ENCODE data around the gene SERTM2.

SERTM2 gene

DNA sequence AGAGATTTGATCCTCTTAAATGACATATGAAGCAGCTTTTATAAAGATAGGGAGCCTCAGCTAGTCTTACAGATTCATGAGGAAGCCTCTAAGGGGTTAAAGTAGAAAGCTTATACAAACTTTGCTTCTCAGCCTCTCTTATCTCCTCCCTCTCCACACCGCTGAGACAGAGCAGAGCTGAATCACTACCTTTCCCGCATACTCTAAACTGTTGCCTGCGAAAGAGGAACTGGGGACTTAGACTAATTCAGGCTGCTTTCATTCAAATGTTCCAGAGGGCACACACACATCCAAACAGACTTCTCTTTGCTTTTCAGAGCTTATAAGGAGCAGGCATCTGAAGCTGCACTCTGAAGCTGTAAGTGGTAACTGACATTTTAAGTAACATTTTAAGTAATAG is at the start of gene SERTM2:
SERTM2 (plus strand) TSS at position 169 of the 400 bp plus-strand sequence. CDS start 7,213 bp downstream, outside the sequence.
- Mint-ChIP-seq H3K4me1 (no peaks in the 10 kb centered on the region), H3K27me3 (peaks cover 1% of the 10 kb centered on the region), H3K36me3 (no peaks in the 10 kb centered on the region), H3K9me3 (no peaks in the 10 kb centered on the region), H3K4me3 (no peak within 1 kb of the TSS), H3K27ac (no peak within 1 kb of the TSS)

DNA sequence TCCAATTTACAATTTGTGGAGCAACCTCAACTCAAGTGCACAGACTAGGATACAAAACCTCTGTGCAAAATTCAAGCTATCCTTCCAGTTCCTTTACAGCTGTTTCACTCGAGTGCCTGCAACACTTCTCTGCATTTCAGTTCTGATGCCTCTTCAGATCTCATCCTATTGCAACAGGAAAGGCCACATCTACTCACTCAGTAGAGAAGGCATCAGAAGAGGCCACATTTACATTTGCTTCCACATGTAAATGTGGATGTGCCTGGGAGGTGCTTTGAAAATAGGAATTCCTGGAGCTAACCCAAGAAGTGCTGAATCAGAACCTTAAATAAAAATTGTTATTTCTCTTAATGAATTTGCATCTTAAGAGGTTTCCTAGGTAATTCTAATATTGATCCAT is 45.8 kb upstream of the SERTM2 start:
- Mint-ChIP-seq H3K27me3 (peaks cover 1% of the 10 kb centered on the region), H3K27ac (no peak overlapping the region), H3K36me3 (no peaks in the 10 kb centered on the region), H3K4me3 (no peak overlapping the region), H3K9me3 (no peaks in the 10 kb centered on the region), H3K4me1 (no peaks in the 10 kb centered on the region)

DNA sequence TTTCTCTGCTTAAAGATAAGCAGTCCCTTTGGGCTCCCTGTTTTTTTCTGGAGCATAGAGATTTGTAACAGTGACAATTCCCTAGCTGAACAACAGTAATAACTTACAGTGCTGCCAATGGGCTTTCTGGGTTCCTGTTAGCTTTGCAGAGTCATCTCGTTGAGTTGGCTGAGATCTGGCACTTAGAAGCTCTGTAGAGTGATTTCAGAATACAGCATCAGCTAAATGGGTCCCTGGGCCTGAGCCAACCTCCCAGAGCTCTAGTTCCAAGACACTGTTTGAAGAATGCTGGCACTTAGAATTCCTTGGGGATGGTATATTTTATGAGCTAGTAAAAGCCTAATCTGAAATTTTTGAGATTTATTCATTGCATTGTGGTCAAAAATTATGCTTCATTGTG is 43.5 kb upstream of the SERTM2 start:
- no peak overlapping the region for H3K4me3 Mint-ChIP-seq
- H3K9me3 Mint-ChIP-seq = peaks cover 8% of the 10 kb centered on the region
- H3K27ac Mint-ChIP-seq = no peak overlapping the region
- H3K36me3 Mint-ChIP-seq = no peaks in the 10 kb centered on the region
- no peaks in the 10 kb centered on the region for H3K4me1 Mint-ChIP-seq
- H3K27me3 Mint-ChIP-seq = no peaks in the 10 kb centered on the region

DNA sequence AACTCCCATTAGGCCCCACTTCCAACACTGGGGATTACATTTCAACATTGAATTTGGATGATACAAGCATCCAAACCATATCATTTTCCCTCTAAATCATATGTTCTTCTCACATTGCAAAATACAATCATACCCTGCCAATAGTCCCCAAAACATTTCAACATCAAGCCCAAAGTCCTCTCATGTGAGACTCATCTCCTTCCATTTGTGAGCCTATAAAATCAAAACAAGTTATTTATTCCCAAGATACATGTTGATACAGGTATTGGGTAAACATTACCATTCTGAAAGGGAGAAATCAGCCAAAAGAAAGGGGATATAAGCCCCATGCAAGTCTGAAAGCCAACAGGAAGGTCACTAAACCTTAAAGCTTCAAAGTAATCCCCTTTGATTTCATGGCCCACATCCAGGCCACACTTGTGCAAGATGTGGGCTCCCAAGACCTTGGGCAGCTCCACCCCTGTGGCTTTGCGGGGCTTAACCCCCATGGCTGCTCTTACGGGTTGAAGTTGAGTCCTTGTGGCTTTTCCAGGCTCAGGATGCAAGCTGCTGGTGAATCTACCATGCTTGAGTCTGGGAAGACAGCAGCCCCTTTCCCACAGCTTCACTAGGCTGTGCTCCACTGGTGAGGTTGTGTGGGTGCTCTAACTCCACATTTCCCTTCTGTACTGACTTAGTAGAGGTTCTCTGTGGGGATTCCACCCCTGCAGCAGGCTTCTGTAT is 40.6 kb upstream of the SERTM2 start:
- Mint-ChIP-seq H3K9me3 (peaks cover 8% of the 10 kb centered on the region), H3K4me1 (no peaks in the 10 kb centered on the region), H3K4me3 (no peak overlapping the region), H3K27me3 (no peaks in the 10 kb centered on the region), H3K27ac (no peak overlapping the region), H3K36me3 (no peaks in the 10 kb centered on the region)

DNA sequence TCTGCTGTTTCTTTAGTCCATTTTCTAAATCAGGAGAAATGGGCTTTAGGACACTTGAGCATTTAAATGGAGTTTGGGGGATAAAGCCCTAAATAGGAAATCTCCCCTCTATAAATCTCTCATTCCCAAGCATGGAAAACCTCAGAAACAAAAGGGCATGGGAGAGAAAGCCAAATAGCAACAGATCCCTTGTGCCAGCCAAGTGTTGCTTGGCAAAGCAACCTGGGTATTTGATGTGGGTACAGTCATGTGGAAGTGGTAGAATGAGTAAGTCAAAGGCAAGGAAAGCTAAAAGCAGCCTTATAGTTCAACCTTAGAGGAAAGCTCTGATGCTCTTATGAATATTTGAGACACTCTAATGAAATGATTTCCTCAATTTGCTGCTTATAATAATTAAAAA is 29.5 kb upstream of the SERTM2 start:
- no peaks in the 10 kb centered on the region for H3K36me3 Mint-ChIP-seq
- no peaks in the 10 kb centered on the region for H3K27me3 Mint-ChIP-seq

DNA sequence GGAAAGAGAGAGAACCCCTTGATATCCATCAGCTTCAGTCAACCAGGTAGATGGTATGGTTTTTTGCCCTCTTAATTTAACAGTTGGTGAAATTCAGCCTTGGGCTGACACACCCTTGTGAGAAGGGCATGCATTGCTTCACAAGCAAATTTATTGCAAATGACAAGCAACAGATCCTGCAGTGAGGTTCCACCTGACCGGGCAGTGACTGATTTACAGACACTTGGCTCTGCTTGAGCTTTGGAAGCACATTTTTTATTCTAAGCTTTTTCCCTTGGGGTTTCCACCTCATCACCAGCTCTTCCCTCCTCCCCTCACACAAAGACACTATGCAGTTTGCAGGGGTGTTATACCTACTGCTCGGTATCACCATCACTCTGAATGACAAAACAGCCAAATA is 28.3 kb upstream of the SERTM2 start:
- Mint-ChIP-seq H3K9me3 (peaks cover 4% of the 10 kb centered on the region), H3K36me3 (no peaks in the 10 kb centered on the region), H3K4me1 (no peaks in the 10 kb centered on the region), H3K4me3 (no peak overlapping the region), H3K27ac (no peak overlapping the region), H3K27me3 (no peaks in the 10 kb centered on the region)

More for the DNA sequence above, 29.5 kb upstream of the SERTM2 start:
- Mint-ChIP-seq H3K9me3 (peaks cover under 1% of the 10 kb centered on the region), H3K4me3 (no peak overlapping the region), H3K4me1 (no peaks in the 10 kb centered on the region), H3K27ac (no peak overlapping the region)

DNA sequence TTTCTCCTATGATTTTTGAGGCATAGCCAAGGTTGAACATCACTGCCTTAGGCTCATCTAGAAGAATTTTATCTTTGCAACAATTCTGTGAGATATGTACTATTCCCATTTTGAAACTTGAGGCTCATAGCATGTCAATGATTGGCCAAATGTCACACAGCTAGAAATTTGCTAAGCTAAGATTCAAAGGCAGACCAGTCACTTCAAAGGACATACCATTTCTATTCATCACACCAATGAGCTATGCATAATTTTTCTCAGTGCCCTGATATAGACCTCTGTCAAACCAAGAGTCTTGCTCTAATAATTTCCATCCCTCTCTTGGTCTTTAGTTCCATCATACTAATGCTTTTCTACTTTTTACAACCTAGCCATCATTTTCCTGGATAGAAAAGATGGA is 27.6 kb upstream of the SERTM2 start:
- Mint-ChIP-seq H3K9me3 (peaks cover 4% of the 10 kb centered on the region), H3K27ac (no peak overlapping the region), H3K27me3 (no peaks in the 10 kb centered on the region), H3K36me3 (no peaks in the 10 kb centered on the region), H3K4me1 (no peaks in the 10 kb centered on the region), H3K4me3 (no peak overlapping the region)

DNA sequence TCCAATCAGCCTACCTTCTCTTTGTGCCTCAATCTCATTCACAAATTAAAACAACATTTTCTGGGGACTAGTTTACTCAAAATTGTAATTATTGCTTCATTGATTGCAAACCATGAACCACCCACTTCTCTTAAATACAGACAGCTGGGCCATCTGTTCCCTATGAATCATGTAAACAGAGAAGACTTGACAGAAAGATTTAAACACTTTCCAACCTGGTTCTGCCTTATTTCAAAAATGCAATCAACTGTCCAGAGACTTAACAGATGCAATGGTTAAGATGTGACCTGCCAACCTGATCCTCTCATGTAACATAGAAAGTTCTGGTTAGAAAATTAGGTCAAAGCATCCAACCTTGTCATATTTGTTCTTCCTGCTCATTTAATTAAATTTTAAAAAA is 20.8 kb upstream of the SERTM2 start:
- no peak overlapping the region for H3K27ac Mint-ChIP-seq
- no peak overlapping the region for H3K4me3 Mint-ChIP-seq
- no peaks in the 10 kb centered on the region for H3K27me3 Mint-ChIP-seq
- H3K9me3 Mint-ChIP-seq = peaks cover 4% of the 10 kb centered on the region
- H3K36me3 Mint-ChIP-seq = no peaks in the 10 kb centered on the region
- no peaks in the 10 kb centered on the region for H3K4me1 Mint-ChIP-seq

DNA sequence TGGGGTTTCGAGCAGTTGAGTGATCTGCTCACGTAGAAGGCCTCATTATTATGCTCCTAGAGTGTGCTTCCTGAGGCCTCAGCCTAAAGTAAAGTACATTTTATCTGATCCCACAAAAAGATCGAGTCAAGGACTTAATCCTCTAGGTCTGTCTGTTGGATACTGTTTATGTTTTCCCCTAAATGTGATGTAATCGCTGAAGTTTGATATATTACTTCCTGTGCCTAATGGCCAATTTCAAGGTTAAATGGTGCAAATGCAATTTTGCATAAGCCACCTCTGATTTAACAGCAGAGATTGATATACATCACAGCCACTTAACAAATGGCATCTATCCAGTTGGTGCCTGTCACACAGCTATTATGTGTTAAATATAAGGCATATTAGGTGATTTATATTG is 19.4 kb upstream of the SERTM2 start:
- Mint-ChIP-seq H3K27me3 (no peaks in the 10 kb centered on the region), H3K4me3 (no peak overlapping the region), H3K36me3 (no peaks in the 10 kb centered on the region), H3K4me1 (no peaks in the 10 kb centered on the region), H3K27ac (no peak overlapping the region), H3K9me3 (peaks cover 2% of the 10 kb centered on the region)

DNA sequence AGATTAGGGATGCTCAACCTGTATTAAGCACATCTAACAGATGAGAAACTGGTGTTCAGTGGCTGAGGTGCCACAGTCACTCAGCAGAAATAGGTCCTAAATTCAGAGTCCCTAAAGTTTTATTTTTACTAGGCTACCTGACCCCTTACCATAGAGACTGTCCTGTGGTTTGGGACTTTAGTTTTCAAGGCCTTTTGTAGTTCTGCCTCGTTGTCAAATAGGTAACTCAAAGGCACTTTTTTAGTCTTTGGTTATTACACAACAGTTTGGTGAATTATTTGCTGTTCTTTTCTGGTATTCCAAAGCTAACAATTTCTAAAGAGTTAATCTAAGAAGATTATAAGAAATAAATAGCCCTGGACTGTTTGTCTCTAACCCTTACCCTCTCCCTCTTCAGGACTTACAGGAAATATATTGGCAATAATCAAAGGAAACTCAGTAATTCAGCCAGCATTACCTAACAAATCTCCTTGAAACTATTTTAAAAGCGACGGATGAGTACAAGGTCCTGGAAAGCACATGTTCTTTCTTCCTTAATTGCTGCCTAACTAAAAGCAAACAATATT is 12.8 kb upstream of the SERTM2 start:
- Mint-ChIP-seq H3K27me3 (no peaks in the 10 kb centered on the region), H3K4me1 (no peaks in the 10 kb centered on the region), H3K36me3 (no peaks in the 10 kb centered on the region), H3K27ac (no peak overlapping the region), H3K4me3 (no peak overlapping the region), H3K9me3 (no peaks in the 10 kb centered on the region)

DNA sequence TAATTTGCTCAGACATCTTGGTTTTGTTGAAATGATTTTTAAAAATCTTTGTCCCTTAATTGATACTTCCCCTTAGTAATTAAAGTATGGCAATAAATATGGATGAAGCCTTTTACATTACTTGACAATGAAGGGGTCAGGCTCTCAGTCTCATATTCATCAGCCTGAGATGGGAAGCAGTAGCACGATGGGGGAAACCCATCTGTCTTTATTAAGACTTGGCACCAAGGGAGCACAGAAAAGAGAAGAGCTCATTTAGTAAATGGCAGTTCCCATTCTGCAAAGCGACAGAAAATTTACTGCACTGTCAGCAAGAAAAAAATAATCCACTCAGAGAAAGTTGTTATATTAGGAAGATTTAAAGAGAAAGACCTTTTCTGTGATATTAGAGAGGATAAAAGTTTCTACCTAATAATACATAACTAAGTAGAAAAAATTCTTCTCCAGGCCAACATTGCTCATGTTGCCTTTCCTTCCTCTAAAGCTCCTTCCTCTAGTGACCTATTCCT is 7.9 kb upstream of the SERTM2 start:
- no peaks in the 10 kb centered on the region for H3K4me1 Mint-ChIP-seq
- H3K27me3 Mint-ChIP-seq = no peaks in the 10 kb centered on the region
- no peaks in the 10 kb centered on the region for H3K36me3 Mint-ChIP-seq
- H3K27ac Mint-ChIP-seq = no peak overlapping the region
- no peaks in the 10 kb centered on the region for H3K9me3 Mint-ChIP-seq
- H3K4me3 Mint-ChIP-seq = no peak overlapping the region

DNA sequence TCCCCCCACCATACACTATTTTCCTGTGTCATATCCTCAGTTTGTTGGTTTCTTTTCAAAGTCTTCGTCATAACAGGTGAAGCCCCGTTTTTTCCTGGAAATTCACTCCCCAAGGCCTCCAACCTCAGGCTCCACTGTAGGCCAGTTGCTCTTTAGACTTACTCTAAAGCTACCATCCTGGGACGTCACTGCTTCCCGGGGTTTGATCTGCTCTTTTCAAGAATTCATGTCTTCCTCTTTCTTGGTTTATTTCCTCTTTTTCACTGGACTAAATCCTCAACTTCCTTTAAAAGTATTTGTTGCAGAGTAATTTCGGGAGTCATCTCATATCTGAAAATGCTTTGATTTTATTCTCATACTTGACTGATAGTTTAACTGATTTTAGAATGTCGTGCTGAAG is 6.5 kb upstream of the SERTM2 start:
- H3K4me1 Mint-ChIP-seq = no peaks in the 10 kb centered on the region
- no peak overlapping the region for H3K4me3 Mint-ChIP-seq
- no peaks in the 10 kb centered on the region for H3K27me3 Mint-ChIP-seq
- H3K27ac Mint-ChIP-seq = no peak overlapping the region
- no peaks in the 10 kb centered on the region for H3K36me3 Mint-ChIP-seq
- H3K9me3 Mint-ChIP-seq = no peaks in the 10 kb centered on the region

DNA sequence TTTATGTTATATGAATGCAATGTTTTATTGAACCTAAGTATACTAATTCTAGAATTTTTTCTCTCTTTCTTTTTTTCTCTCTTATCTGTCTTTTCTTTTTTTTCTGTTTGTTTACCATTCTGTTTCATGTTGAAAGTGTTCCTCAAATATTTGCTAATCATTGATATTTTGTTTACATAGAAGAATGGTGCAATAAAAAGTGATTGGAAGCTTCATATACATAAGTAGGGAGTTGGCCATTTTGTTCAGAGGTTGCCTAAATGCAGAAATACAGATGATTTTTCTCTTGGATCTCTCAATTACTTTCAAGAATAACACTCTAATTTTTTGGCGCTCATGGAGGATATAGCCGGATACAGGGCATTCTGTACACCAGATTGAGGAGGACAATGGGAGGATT is 5.7 kb upstream of the SERTM2 start:
- no peaks in the 10 kb centered on the region for H3K36me3 Mint-ChIP-seq
- H3K4me3 Mint-ChIP-seq = no peak overlapping the region
- H3K27ac Mint-ChIP-seq = no peak overlapping the region
- no peaks in the 10 kb centered on the region for H3K27me3 Mint-ChIP-seq
- H3K4me1 Mint-ChIP-seq = no peaks in the 10 kb centered on the region
- H3K9me3 Mint-ChIP-seq = no peaks in the 10 kb centered on the region

DNA sequence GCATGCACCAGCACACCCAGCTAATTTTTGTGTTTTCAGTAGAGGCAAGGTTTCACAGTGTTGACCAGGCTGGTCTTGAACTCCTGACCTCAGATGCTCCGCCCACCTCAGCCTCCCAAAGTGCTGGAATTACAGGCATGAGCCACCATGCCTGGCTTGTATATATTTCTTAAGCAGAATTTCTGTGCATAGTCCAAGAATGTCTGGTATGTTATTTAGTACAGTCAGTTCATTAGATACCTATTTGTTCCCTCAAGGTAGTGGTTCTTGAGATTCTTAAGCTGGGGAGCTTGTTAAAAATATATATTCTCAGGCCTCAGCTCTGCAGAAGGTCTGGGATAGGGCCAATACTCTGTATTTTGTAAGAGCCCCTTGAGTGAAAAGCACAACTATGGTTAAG is 4.6 kb upstream of the SERTM2 start:
- no peak overlapping the region for H3K4me3 Mint-ChIP-seq

DNA sequence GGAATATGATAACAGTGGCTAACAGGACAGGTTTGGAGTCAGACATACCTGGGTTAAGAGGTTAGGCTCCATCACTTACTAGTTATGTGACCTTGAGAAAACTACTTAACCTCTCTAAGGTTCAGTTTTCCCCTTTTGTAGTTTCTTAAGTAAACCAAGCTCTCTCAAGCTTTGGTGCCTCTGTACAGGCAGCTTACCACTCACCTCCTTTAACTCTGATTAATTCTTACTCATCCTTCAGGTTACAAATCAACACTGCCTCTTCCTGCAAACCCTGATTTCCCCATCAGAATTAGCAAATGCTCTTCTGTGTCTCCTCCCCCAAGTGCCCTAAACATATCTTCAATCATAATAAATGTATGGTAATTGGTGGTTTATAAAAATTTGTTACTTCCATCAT is 3.5 kb upstream of the SERTM2 start:
- Mint-ChIP-seq H3K4me1 (no peaks in the 10 kb centered on the region), H3K27me3 (no peaks in the 10 kb centered on the region), H3K9me3 (no peaks in the 10 kb centered on the region), H3K36me3 (no peaks in the 10 kb centered on the region), H3K27ac (no peak overlapping the region), H3K4me3 (no peak overlapping the region)

More for the DNA sequence above, 4.6 kb upstream of the SERTM2 start:
- Mint-ChIP-seq H3K9me3 (no peaks in the 10 kb centered on the region), H3K27ac (no peak overlapping the region), H3K27me3 (no peaks in the 10 kb centered on the region), H3K4me1 (no peaks in the 10 kb centered on the region), H3K36me3 (no peaks in the 10 kb centered on the region)

DNA sequence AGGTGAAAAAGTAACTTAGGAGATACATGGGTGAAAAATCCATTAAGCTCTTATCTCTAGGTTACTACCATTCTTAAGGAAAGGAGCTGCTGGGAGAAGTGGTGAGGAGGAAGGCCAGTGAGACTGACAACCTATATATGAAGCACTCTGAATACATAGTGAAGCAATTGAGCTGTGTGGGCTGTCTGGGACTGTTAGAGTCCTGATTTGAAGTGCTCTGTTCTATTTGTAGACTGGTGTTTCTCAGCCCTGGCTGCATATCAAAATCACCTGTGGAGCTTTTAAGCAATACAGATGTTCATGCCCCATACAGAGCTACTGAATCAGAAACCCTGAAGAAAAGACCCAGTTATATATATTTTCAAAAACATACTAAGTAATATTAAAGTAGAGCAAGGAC is 3.9 kb downstream of the SERTM2 start:
- Mint-ChIP-seq H3K4me1 (no peaks in the 10 kb centered on the region), H3K27ac (no peak overlapping the region), H3K9me3 (no peaks in the 10 kb centered on the region), H3K36me3 (no peaks in the 10 kb centered on the region), H3K4me3 (no peak overlapping the region), H3K27me3 (peaks cover 1% of the 10 kb centered on the region)

DNA sequence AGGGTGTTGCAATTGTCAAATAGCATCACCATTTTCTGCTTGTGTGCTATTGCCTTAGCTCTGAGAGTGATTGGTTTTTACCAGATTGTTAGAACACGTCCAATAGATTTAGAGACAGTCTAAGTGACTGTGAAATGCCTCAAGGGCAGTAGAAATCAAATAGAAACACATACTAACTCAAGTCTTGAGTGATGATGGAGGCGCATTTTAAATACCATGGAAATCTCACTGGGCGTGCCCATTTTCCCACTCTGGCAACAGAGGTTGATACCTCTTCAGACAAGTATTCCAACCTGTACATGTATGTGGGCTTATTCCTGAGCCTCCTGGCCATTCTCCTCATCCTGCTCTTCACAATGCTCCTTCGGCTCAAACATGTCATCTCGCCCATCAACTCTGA is 7.2 kb downstream of the SERTM2 start:
- Mint-ChIP-seq H3K36me3 (no peaks in the 10 kb centered on the region), H3K27ac (no peak overlapping the region), H3K4me1 (no peaks in the 10 kb centered on the region), H3K27me3 (peaks cover 2% of the 10 kb centered on the region), H3K9me3 (no peaks in the 10 kb centered on the region), H3K4me3 (no peak overlapping the region)

All from activated naive CD4-positive, alpha-beta T cell treated with anti-CD3 and anti-CD28 coated beads, Interleukin-2, amount 50 U/mL, for 24 hours (primary cell).